OCI-LY3 (cell line): ENCODE data around the gene KLF7.

Experiments used
- EZH2phosphoT487 ChIP-seq: fragments of 200-600 bp; shearing (Covaris generic); IDR thresholded peaks from 2 replicates; pipeline ENCODE4 v1.6.1; 2018; ENCODE audit warnings: antibody characterized with exemption, mixed run types, low read depth
- TF ChIP-seq, protein P1 (sequence below): fragments of 200-600, 300-600 bp; sonication (generic); IDR thresholded peaks from 2 replicates; pipeline ENCODE4 v1.5.1; 2014; ENCODE audit warnings: antibody characterized with exemption, low read length, low read depth

DNA sequence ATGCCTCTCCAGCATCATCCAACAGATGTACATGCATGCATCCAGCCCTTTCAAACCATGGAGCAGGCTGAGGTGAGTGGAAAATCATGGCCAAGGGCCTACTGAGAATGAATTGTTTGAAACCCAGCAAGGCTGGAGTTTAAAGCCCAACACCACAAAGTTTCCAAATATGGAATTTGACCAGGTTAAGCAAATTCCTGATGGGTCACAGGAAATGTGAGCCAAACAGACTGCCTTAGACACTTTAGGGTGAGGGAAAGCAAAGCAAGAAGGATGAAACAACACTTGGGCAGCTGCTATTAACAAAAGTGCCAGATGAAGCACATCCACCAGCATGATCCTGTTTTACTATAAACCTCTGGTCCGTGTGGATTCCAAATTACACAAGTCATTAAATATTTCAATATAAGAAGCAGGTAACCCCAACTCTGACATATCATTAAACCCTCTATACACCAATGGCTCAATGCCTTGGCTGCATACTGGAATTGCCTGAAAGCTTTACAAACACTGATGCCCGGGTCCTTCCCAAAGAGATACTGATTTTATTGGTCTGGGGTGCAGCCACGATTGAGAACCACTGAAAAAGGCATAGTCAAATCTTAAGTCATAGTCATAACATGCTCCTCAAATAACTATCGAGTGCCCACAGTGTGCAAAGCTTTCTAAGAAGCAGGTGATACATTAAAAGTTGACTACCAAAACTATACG is 9.1 kb downstream of the KLF7 start:
- no peak for TF ChIP-seq EZH2phosphoT487
- TF ChIP-seq, protein P1, sequence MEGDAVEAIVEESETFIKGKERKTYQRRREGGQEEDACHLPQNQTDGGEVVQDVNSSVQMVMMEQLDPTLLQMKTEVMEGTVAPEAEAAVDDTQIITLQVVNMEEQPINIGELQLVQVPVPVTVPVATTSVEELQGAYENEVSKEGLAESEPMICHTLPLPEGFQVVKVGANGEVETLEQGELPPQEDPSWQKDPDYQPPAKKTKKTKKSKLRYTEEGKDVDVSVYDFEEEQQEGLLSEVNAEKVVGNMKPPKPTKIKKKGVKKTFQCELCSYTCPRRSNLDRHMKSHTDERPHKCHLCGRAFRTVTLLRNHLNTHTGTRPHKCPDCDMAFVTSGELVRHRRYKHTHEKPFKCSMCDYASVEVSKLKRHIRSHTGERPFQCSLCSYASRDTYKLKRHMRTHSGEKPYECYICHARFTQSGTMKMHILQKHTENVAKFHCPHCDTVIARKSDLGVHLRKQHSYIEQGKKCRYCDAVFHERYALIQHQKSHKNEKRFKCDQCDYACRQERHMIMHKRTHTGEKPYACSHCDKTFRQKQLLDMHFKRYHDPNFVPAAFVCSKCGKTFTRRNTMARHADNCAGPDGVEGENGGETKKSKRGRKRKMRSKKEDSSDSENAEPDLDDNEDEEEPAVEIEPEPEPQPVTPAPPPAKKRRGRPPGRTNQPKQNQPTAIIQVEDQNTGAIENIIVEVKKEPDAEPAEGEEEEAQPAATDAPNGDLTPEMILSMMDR, result no peak
